Muscle layer of duodenum (tissue), 2 donors: Measurements from ENCODE around the gene GPSM3.
A peak's percentile ranks its signal among the peaks of the same experiment; 100 is the strongest.

ENCODE experiments used
- H3K27ac ChIP-seq: one replicate; pipeline ENCODE4 v1.7.0; 2013; ENCODE audit warnings: mild to moderate bottlenecking, low read length
- H3K27me3 ChIP-seq: one replicate; pipeline ENCODE4 v1.7.0; 2013; ENCODE audit warnings: low read depth, mild to moderate bottlenecking, control low read depth, low read length
- H3K36me3 ChIP-seq, 2 donors: one replicate each; pipeline ENCODE4 v1.7.0; 2013; ENCODE audit warnings: low read length in 2 of 2, control low read depth in 1 of 2, mild to moderate bottlenecking in 1 of 2; ENCODE audit not compliant: insufficient read depth in 2 of 2, control insufficient read depth in 1 of 2
- H3K4me1 ChIP-seq, 2 donors: one replicate each; pipeline ENCODE4 v1.7.0; 2013; ENCODE audit warnings: low read length in 2 of 2, mild to moderate bottlenecking in 2 of 2, control low read depth in 1 of 2, moderate library complexity in 1 of 2; ENCODE audit not compliant: insufficient read depth in 2 of 2, control insufficient read depth in 1 of 2
- H3K4me3 ChIP-seq, 2 donors: one replicate each; pipeline ENCODE4 v1.7.0; 2013; ENCODE audit warnings: low read length in 2 of 2, low read depth in 1 of 2, mild to moderate bottlenecking in 1 of 2
- H3K9me3 ChIP-seq, 2 donors: one replicate each; pipeline ENCODE4 v1.7.0; 2013; ENCODE audit warnings: low read length in 2 of 2, control low read depth in 1 of 2, mild to moderate bottlenecking in 1 of 2; ENCODE audit not compliant: control insufficient read depth in 1 of 2
- donor health status: healthy.

The GPSM3 gene

DNA sequence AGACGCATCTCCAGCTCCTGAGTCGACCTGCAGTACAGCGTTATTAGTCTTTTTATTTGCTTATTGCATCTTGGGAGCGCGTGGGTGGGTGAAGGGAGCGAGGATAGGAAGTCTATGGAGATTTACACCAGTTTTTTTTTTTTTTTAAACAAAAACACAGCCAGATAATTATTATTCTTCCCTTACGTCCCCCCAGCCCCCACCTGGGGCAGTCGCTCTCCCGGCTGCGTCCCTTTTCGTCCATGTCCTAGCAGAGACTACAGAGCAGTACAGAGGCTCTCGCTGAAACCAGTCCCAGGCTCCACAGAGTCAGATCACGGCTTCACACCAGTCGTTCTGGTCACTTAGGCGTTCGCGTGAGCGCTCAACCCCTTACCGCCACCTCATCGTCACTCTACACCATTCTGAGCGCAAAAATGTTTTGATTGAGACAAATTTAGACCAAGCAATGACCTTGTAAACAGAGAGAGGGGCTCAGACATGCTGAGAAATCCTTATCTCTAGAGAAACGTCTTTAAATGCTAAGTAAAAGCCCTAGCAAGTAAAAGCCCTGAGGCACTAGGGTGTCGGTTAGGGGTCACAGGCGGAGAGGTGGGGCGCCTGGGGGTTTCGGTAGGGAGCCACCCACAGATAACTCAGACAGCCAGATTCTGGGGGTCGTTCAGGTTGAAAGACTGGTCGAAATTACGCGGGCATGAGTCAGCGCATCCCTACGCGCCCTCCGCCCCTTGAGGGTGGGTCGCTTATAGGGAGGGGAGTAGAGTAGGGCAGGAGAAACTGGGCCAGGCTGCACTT is 39.5 kb downstream of the GPSM3 start:
- Histone ChIP-seq H3K4me3 (peak overlapping the region; percentile 86 to 93), H3K36me3 (peaks cover 12 to 27% of the 10 kb centered on the region in 2 donors), H3K9me3 (no peaks in the 10 kb centered on the region), H3K27me3 (peaks cover 2% of the 10 kb centered on the region), H3K27ac (peak overlapping the region; percentile 82), H3K4me1 (peaks cover 6 to 48% of the 10 kb centered on the region in 2 donors)

DNA sequence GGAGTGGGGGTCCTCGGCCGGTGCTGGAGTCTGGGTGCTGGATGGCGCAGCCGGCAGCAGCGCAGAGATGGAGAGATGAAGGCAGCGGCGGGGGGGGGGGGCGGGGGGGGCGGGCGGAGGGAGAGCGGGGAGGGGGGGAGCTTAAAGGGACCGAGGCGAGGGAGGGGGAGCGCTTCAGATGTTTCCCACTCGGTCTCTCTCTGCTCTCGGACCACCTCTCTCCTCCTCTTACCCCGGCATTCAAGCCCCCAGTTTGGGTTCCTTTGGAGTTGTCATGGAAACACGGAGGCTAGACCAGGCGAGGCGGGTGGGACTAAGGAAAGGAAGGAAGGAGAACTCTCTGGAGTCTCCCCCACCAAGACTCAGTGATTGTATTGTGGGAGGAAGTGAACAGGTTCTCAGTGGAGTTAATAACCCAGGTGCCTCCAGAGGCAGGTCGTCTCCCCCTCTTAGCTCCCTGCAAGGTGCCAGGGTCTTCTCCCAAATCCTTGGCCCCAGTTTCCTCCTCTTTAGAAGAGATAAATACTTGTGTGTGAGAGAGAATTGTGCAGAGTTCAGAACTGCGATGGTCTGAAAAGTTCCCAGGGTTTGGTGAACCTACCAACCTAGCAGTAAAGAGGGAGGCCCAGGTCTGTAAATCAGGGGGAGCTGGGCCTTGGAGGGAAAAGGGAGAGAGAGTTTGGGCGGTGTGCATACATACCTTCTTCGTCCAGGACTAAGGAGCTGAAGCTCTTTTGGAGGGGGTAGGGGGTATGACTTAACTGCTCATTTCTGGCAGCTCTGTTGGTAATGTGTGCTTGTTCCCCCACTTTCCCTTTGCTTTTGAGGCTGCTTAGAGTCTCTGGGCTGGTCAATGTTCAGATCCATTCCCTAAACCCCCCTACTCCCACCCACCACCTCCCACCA is 40.3 kb downstream of the GPSM3 start, which contains the start of gene PRRT1:
PRRT1 (minus strand) TSS at position 77 of the 906 bp plus-strand sequence. CDS start 112 bp downstream, outside the sequence.
- H3K27me3 ChIP-seq: peaks cover 3% of the 10 kb centered on the region
- H3K36me3 ChIP-seq: peaks cover 5 to 18% of the 10 kb centered on the region in 2 donors
- peak within 1 kb of the TSS; percentile 82 for H3K27ac ChIP-seq
- peak within 1 kb of the TSS; percentile 86 to 93 for H3K4me3 ChIP-seq
- no peaks in the 10 kb centered on the region for H3K9me3 ChIP-seq
- peaks cover 6 to 48% of the 10 kb centered on the region in 2 donors for H3K4me1 ChIP-seq

DNA sequence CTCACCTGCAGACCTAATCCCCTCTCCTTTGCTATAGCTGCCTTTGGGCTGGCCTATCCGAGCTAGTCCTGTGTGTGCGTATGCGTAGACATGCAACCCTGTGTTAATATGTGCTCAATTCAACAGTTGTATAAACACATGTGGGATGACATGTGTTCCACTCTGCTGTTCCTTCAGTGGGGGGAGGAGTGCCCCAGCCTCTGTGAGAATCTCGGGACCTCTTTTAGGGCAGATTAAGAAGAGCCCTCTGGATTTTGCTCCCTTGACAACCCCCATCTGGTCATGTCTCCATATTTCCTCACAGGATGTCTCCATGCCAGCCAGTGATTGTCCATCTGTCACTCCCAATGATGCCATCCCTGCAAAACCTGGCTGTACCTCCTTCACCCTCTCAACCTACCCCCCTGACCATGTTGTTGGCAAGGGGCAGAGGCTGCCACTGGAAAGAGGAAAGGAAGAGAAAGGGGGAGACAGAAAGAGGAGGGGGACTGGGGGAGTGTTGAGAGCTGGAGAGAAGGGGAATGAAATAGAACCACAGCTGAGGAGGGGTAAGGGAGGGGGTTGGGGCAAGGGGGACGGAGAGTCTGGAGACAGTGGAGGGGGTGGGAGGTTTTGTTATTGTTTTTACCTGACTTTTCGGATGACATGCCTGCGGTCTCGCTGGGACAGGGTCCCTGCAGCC is 41.1 kb downstream of the GPSM3 start:
- no peak overlapping the region for H3K27ac ChIP-seq
- H3K4me1 ChIP-seq: peaks cover 6 to 48% of the 10 kb centered on the region in 2 donors
- H3K4me3 ChIP-seq: peak overlapping the region; percentile 68 to 93
- peaks cover 3% of the 10 kb centered on the region for H3K27me3 ChIP-seq
- H3K9me3 ChIP-seq: no peaks in the 10 kb centered on the region
- peaks cover 2 to 10% of the 10 kb centered on the region in 2 donors for H3K36me3 ChIP-seq

DNA sequence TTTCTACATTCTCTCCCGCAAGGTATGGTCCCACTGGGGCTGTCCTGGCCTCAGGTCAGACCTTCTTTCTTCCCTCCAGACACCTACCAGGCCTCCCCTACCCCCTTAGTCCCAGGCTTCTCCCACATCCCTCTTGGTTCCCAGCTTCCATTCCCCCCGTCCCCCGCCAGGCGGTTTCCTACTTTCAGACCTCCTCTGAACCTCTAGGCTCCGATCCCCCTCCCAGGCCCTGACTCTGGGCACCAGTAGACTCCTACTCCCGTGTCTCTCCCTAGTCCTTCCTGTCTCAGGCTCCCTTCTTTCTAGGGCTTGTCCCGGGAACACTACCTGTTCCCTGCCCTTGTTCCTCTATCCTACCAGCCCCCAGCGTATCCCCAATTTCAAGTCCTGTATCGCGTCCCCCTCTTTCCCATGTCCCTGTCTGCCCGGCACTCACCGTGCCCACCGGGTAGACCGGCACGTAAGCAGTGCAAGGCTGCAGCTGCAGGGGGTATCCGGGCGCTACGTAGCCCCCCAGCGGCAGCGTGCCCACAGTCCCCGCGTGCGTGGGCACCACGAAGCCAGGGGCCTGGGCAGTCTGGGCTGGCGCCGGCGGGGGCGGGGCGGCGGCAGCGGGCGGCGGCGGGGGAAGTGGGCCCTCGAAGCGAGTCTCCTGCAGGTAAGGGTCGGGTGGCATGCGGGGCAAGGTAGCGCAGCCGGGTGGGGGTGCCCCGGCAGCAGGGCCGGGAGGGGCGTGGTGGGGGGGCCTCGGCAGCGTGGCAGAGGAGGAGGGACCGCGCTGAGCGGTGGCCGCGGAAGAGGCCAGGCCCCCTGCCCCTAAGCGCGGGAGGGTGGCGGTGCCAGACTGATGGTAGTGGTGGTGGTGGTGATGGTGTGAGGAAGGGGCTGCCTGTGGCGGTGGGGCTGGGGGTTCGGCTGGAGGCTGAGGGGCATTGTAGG is 42.2 kb downstream of the GPSM3 start:
- peaks cover 3% of the 10 kb centered on the region for H3K27me3 ChIP-seq
- H3K36me3 ChIP-seq: peaks cover 0 to 8% of the 10 kb centered on the region in 2 donors
- peaks cover 6 to 40% of the 10 kb centered on the region in 2 donors for H3K4me1 ChIP-seq
- H3K4me3 ChIP-seq: peak overlapping the region in 1 of 2 donors; percentile 93
- H3K9me3 ChIP-seq: no peaks in the 10 kb centered on the region
- no peak overlapping the region for H3K27ac ChIP-seq

DNA sequence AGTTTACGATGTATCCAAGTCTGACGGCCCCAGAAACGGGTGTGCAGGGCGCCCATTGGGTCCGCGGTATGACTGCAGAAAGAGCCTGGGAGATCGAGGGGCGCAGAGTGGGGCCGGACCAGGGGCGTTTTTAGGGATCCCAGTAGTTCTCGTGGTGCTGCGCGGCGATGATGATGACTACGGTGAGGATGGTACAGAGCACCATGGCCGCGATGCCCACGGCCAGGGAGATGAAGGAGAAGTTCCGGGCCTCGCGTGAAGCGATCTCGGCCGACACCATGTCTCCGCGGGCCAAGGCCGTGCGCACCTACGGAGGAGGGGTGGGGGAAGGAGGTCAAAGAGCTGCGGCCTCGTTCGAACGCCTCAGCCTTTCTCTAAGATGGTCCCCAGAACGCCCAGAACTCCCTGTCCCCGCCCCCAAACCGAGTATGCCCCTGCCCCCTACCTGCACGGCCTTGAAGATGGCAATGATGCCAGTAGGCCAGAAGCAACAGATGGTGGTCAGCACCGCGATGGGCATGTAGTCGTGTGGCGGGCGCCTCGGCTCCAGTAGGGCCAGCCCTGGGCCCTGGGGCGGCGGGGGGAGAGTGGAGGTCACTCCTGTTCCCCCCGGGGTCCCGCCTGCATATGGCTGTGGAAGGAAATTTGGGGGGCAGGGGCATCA is 43.2 kb downstream of the GPSM3 start:
- no peak overlapping the region for H3K4me3 ChIP-seq
- H3K36me3 ChIP-seq: peaks cover 0 to 8% of the 10 kb centered on the region in 2 donors
- H3K27me3 ChIP-seq: peaks cover 3% of the 10 kb centered on the region
- H3K9me3 ChIP-seq: no peaks in the 10 kb centered on the region
- H3K4me1 ChIP-seq: peaks cover 6 to 33% of the 10 kb centered on the region in 2 donors
- H3K27ac ChIP-seq: no peak overlapping the region

DNA sequence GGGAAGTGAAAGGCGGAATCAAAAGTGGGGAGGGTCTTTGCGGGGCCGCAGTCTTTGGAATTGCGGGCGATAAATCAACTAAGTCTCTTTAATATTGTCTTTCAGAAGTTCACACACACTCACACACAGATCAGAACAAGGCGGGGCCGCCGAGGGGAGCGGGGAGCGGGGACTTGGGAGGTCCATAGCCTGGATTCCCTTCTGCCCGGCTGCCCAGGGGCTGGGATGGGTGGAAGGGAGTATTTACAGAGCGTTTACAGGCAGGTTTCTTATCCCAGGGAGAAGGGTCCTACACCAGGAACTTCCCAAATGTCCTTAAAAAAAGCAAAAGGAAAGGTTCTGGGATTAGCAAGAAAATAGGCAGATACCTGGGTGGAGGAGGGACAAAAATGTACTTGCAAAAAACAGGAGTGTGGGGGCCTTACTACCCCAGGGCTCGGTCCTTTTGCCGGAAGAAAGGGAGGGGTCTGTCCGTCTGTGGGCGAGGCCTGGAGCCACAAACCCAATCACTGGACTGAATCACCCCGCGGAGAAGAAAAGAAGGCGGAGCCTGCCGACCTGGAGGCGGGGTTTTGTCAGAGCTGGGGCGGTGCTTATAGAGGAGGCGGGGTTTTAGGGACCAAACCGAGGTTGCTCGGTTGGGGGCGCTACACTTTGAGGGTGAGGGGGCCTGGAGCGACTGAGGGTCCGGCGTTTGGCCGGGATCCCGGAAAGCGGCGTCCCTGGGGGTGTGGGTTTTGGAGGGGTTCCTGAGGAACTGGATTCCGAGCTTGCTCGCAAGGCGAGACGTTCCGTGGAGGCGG is 44.0 kb downstream of the GPSM3 start:
- Histone ChIP-seq H3K27me3 (peaks cover 3% of the 10 kb centered on the region), H3K27ac (no peak overlapping the region), H3K9me3 (no peaks in the 10 kb centered on the region), H3K4me1 (peaks cover 6 to 33% of the 10 kb centered on the region in 2 donors), H3K36me3 (peaks cover 0 to 8% of the 10 kb centered on the region in 2 donors), H3K4me3 (peak overlapping the region in 1 of 2 donors; percentile 30)

DNA sequence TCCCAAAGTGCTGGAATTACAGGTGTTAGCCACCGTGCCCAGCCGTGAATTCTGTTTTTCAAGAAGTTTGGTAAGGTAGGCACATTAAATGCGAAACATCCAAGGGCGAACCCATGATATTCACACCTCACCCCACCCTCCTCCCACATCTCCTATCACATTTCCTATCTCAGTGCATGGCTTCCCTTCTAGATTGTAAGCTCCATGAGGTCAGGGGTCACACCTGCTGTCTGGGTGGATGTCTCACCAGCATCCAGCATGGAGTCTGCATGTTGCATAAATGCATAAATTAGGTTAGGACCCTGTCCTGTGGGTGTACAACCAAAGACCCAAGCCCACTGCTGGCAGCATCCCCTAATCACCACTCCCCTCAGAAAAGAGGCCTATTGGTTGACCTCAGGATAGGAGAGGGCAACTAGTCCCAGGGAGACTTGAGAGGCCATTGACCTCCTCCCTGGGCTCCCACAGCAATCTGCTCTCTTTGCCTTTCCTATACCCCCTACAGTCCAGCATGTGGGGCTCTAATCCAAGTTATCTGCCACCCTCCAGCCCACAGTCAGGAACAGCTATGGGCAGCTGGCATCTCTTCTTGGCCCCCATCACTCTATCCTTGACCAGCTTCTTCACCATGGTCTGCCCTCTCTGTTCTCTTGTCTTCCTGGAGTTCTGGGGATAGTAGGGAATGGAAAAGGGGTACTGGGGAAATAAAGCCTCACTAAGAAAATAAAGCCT is 44.9 kb downstream of the GPSM3 start:
- peak overlapping the region in 1 of 2 donors; percentile 30 for H3K4me3 ChIP-seq
- H3K27me3 ChIP-seq: peaks cover 3% of the 10 kb centered on the region
- H3K36me3 ChIP-seq: peaks cover 0 to 8% of the 10 kb centered on the region in 2 donors
- no peaks in the 10 kb centered on the region for H3K9me3 ChIP-seq
- peaks cover 6 to 24% of the 10 kb centered on the region in 2 donors for H3K4me1 ChIP-seq
- H3K27ac ChIP-seq: no peak overlapping the region

DNA sequence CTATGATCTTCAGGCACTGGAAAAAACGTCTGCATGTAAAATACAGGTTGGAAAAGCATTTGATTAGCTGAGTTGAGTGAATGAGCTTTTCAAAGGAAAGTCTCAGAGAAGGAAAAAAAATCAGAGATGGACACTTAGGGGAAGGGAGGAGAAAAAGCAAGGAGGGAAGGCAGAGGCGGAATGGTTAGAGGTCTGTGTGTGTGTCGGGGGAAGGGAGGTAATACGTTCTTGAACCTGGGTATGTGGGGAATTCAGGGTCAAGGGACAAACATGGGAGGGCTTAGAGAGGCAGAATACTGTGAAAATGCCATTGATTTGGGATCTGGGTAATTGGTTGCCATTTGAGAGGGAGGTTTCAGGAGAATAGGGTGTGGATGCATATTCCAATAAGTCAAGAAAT is 45.8 kb downstream of the GPSM3 start:
- peaks cover 0 to 8% of the 10 kb centered on the region in 2 donors for H3K36me3 ChIP-seq
- H3K27me3 ChIP-seq: peaks cover 3% of the 10 kb centered on the region
- no peak overlapping the region for H3K4me3 ChIP-seq
- H3K9me3 ChIP-seq: no peaks in the 10 kb centered on the region
- H3K4me1 ChIP-seq: peaks cover 0 to 18% of the 10 kb centered on the region in 2 donors
- no peak overlapping the region for H3K27ac ChIP-seq

DNA sequence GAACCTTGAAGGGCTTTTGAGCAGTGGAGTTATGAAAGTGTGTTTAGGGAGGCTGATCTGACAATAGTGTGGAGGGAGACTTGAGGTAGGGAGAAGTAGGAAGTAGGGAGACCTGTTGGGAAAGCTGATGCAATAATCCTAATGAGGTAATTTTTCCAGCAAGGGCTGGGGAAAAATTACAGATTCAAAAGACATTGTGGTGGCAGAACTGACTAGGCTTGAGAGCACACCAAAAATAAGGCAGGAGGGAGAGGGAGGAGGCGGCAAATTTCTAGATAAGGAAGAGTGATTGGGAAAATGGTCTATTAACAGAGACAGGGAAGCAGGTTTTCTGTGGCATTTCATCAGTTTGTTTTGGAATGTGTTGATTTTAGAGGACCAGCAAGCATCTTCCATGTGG is 46.2 kb downstream of the GPSM3 start:
- no peak overlapping the region for H3K4me3 ChIP-seq
- H3K27ac ChIP-seq: no peak overlapping the region
- peaks cover 0 to 15% of the 10 kb centered on the region in 2 donors for H3K4me1 ChIP-seq
- no peaks in the 10 kb centered on the region for H3K9me3 ChIP-seq
- peaks cover 0 to 8% of the 10 kb centered on the region in 2 donors for H3K36me3 ChIP-seq
- H3K27me3 ChIP-seq: peaks cover 3% of the 10 kb centered on the region
